Heart right ventricle (tissue), 16 donors: ENCODE results near the gene PSMD10. TPM values are rescaled to one million over a fixed set of nuclear protein-coding genes. Genes with fewer than 3 reads are reported as not detected.

Source experiments
- ATAC-seq, 8 donors: fragments of 200-7000 bp; cut with Tn5 transposase; one replicate each; pipeline ENCODE4 v1.9.1; 2020; ENCODE audit warnings: mild to moderate bottlenecking in 8 of 8, moderate library complexity in 8 of 8, moderate number of reproducible peaks in 1 of 8
- DNase-seq, 2 donors: peaks; one replicate each; pipeline ENCODE4 v3.0.0-alpha.2; 2020
- H3K27ac ChIP-seq, 10 donors: fragments of 200-600 bp; sonication (generic) in 2 of 10; one replicate each; pipeline versions ENCODE4 v1.5.0 to v1.8.0; 2020 to 2022; ENCODE audit warnings: mild to moderate bottlenecking in 3 of 10
- H3K27me3 ChIP-seq, 7 donors: fragments of 200-600 bp; one replicate each; pipeline ENCODE4 v1.8.0; 2021 to 2022; ENCODE audit warnings: mild to moderate bottlenecking in 2 of 7
- H3K36me3 ChIP-seq, 9 donors: fragments of 200-600 bp; sonication (generic) in 1 of 9; one replicate each; pipeline versions ENCODE4 v1.5.0 to v1.8.0; 2020 to 2022; ENCODE audit warnings: mild to moderate bottlenecking in 2 of 9
- H3K4me1 ChIP-seq, 9 donors: fragments of 200-600 bp; sonication (generic) in 1 of 9; one replicate each; pipeline versions ENCODE4 v1.5.0 to v1.8.0; 2020 to 2022; ENCODE audit warnings: mild to moderate bottlenecking in 4 of 9
- H3K4me3 ChIP-seq, 10 donors: fragments of 200-600 bp; sonication (generic) in 2 of 10; one replicate each; pipeline versions ENCODE4 v1.5.0 to v1.8.0; 2020 to 2022; ENCODE audit warnings: mild to moderate bottlenecking in 7 of 10, moderate library complexity in 2 of 10
- H3K9me3 ChIP-seq, 11 donors: fragments of 200-600 bp in 10 of 11; sonication (generic) in 2 of 11; one replicate each; pipeline versions ENCODE4 v1.5.0 to v1.8.0; 2013 to 2022; ENCODE audit warnings: mild to moderate bottlenecking in 2 of 11, control low read depth in 1 of 11, moderate library complexity in 1 of 11
- CTCF ChIP-seq, 9 donors: fragments of 200-600 bp; sonication (generic) in 2 of 9; IDR thresholded peaks; one replicate each; pipeline versions ENCODE4 v1.5.0 to v1.8.0; 2021 to 2022; ENCODE audit warnings: antibody characterized with exemption in 9 of 9, mild to moderate bottlenecking in 5 of 9, moderate library complexity in 1 of 9
- WGBS, 2 donors: extraction: QIAGEN DNeasy Blood & Tissue Kit; methylation state at CpG; one replicate each; pipeline ENCODE4 v1.1.7; 2013; ENCODE audit warnings: inconsistent platforms in 1 of 2; 5-methylcytosine and 5-hydroxymethylcytosine counted together
- intact Hi-C, 10 donors: fragments of 100-400 bp; cut with DNase I; formaldehyde crosslinking; loops; one replicate each; pipeline versions ENCODE4 v1.11.1 to v1.14.2; 2022
- polyA plus RNA-seq, 2 donors: library from polyadenylated mRNA; stranded (reverse); fragments of 200-250 nt; gene quantifications; one replicate each; pipeline ENCODE4 v1.2.3, GENCODE V29; 2013
- total RNA-seq, 10 donors: library from RNA; stranded (reverse); fragmentation: NEBNext Ultra II Directional in 3 of 10; extraction: Animal tissue kit (Norgen Biotek cat#: 25700) in 3 of 10; gene quantifications; one replicate each; pipeline versions ENCODE4 v1.2.1 to v1.2.4, GENCODE V29; 2021 to 2023
- donor health status: Arrhythmogenic right ventricular cardiomyopathy.
- donor health status: ischemic (EF 13 %, LVEDD 7.1; RV severe dilation, severe dysfunction).
- donor health status: healthy with polysubstance abuse.
- donor health status: DM: no; HTN: yes; CAD: no.
- donor health status: DM: no; HTN: no; CAD: no.
- donor health status: ischemic (EF 25% LVEDD 6.9; RV normal size, moderate dysfunction).
- donor health status: ischemic (EF 25% LVEDD 5.7; RV mildly dilated, moderate dysfunction).
- donor health status: healthy.
- donor health status: DM: yes; HTN: yes; CAD: no.
- donor health status: Ischemic cardiomyopathy.
- donor health status: ischemic (EF 35%, LVEDD 5.7; RV mildly dilated, moderate dysfunction).
- donor health status: nonischemic (EF 11% LVEDD 7.7; RV severe dilation, severe dysfunction).
- donor health status: DM: yes; HTN: yes; CAD: no.
- donor health status: PGD.
- donor health status: ischemic (EF 29% LVEDD 5.4; RV normal size, mild dysfunction).
- donor health status: nonischemic (EF 23%, LVEDD 6.1; RV moderate dilation, normal function).

PSMD10 gene
- total and polyA plus RNA-seq, 12 donors: 13.9 to 28.0 (median 21.2) TPM

- Histone ChIP-seq H3K4me3 (no peak overlapping the region), H3K27me3 (peaks cover 0 to 36% (median 0%) of the 10 kb centered on the region in 7 donors), H3K4me1 (no peaks in the 10 kb centered on the region), H3K27ac (no peak overlapping the region), H3K9me3 (no peaks in the 10 kb centered on the region), H3K36me3 (no peaks in the 10 kb centered on the region)
- intact Hi-C loops: loop anchor here in 1 of 10 donors (5.0 kb wide), 1 partner anchor 32 kb away; no protein-coding TSS in a partner anchor
- no peak for TF ChIP-seq CTCF (IDR thresholded peaks at IDR 0.05)
- WGBS, 2 donors: 64 to 66% methylated on average over 1 of the region's 1 CpG
- no peak for ATAC-seq
- DNase-seq: no peak
Measured at GRCh38 chrX:108059801-108060200, 31.5 kb downstream of the PSMD10 start.

- no peak overlapping the region for H3K4me3 ChIP-seq
- H3K4me1 ChIP-seq: no peaks in the 10 kb centered on the region
- peaks cover 0 to 67% (median 0%) of the 10 kb centered on the region in 7 donors for H3K27me3 ChIP-seq
- no peak overlapping the region for H3K27ac ChIP-seq
- intact Hi-C loops: no loop called here
- TF ChIP-seq CTCF (IDR thresholded peaks at IDR 0.05): no peak
- H3K36me3 ChIP-seq: no peaks in the 10 kb centered on the region
- ATAC-seq (no peak), DNase-seq (no peak)
- H3K9me3 ChIP-seq: no peaks in the 10 kb centered on the region
Measured at GRCh38 chrX:108055546-108055945, 35.8 kb downstream of the PSMD10 start.

GRCh38 chrX:108053218-108053617 is 38.1 kb downstream of the PSMD10 start:
- ATAC-seq (no peak), DNase-seq (no peak)
- Histone ChIP-seq H3K4me3 (no peak overlapping the region), H3K4me1 (no peaks in the 10 kb centered on the region), H3K36me3 (no peaks in the 10 kb centered on the region), H3K9me3 (no peaks in the 10 kb centered on the region), H3K27me3 (peaks cover 0 to 83% (median 0%) of the 10 kb centered on the region in 7 donors), H3K27ac (no peak overlapping the region)
- intact Hi-C loops: no loop called here
- no peak for TF ChIP-seq CTCF (IDR thresholded peaks at IDR 0.05)

GRCh38 chrX:108049649-108050048 is 41.7 kb downstream of the PSMD10 start:
- intact Hi-C loops: no loop called here
- Histone ChIP-seq H3K27me3 (peaks cover 0 to 81% (median 0%) of the 10 kb centered on the region in 7 donors), H3K4me1 (no peaks in the 10 kb centered on the region), H3K36me3 (no peaks in the 10 kb centered on the region), H3K4me3 (no peak overlapping the region), H3K9me3 (no peaks in the 10 kb centered on the region), H3K27ac (no peak overlapping the region)
- DNase-seq: no peak
- no peak for ATAC-seq
- no peak for TF ChIP-seq CTCF (IDR thresholded peaks at IDR 0.05)
- WGBS, 2 donors: 30 to 42% methylated on average over 1 of the region's 1 CpG
